ENCODE measurements around the gene CCL3. TPM values are rescaled to one million over a fixed set of nuclear protein-coding genes. Genes with fewer than 3 reads are reported as not detected.

CCL3 gene
- polyA plus RNA-seq, 1 donor from 2014 or later: not detected

DNA sequence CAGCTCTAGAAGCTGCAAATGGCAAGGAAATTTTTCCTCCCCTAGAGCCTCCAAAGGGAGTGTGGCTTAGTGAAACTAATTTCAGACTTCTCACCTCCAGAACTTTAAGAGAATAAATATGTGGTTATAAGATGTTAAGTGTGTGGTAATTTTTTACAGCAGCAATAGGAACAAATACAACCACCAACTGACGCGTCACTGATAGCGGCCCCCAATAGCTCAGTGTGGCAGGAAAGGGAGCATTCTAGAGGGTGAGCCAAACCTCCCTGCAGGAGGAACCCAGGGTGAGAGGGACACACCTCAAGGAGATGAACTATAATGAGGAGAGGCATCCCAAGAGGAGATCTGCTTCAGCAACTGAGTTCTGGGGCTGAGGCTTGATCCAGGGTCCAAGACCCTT, 17.7 kb upstream of the CCL3 start:
- H3K79me2 ChIP-seq (replicated peaks; ENCODE audit: insufficient read depth, low read length): no peaks in the 10 kb centered on the region
- H3K9me2 ChIP-seq (ENCODE audit: insufficient read depth, low read length): no peaks in the 10 kb centered on the region
- no peak overlapping the region for H3K9ac ChIP-seq (ENCODE audit: low read length)
- H3K27me3 ChIP-seq (ENCODE audit: insufficient read depth, low read depth, low read length): no peaks in the 10 kb centered on the region
- H3F3A ChIP-seq (ENCODE audit: insufficient read depth, low read length, poor library complexity, severe bottlenecking): no peaks in the 10 kb centered on the region
- no peak overlapping the region for H3K27ac ChIP-seq (ENCODE audit: low read length)
- no peak overlapping the region for H2AFZ ChIP-seq (ENCODE audit: low read depth, low read length)
- no peak for TF ChIP-seq MXI1 (conservative IDR thresholded peaks at IDR 0.05; ENCODE audit: poor library complexity, severe bottlenecking)
- TF ChIP-seq POLR2AphosphoS5 (IDR thresholded peaks at IDR 0.05): no peak
- TF ChIP-seq EZH2 (IDR thresholded peaks at IDR 0.05; ENCODE audit: borderline replicate concordance, insufficient read depth, low read length, poor library complexity, severe bottlenecking): no peak
- TF ChIP-seq EP300 (conservative IDR thresholded peaks at IDR 0.05; ENCODE audit: poor library complexity, severe bottlenecking): no peak
- TF ChIP-seq RAD21 (conservative IDR thresholded peaks at IDR 0.05): no peak
- TF ChIP-seq, protein P1, sequence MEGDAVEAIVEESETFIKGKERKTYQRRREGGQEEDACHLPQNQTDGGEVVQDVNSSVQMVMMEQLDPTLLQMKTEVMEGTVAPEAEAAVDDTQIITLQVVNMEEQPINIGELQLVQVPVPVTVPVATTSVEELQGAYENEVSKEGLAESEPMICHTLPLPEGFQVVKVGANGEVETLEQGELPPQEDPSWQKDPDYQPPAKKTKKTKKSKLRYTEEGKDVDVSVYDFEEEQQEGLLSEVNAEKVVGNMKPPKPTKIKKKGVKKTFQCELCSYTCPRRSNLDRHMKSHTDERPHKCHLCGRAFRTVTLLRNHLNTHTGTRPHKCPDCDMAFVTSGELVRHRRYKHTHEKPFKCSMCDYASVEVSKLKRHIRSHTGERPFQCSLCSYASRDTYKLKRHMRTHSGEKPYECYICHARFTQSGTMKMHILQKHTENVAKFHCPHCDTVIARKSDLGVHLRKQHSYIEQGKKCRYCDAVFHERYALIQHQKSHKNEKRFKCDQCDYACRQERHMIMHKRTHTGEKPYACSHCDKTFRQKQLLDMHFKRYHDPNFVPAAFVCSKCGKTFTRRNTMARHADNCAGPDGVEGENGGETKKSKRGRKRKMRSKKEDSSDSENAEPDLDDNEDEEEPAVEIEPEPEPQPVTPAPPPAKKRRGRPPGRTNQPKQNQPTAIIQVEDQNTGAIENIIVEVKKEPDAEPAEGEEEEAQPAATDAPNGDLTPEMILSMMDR (IDR thresholded peaks at IDR 0.05; ENCODE audit: poor library complexity, severe bottlenecking): no peak
- TF ChIP-seq TAF1 (IDR thresholded peaks at IDR 0.05; ENCODE audit: low read depth): no peak
- TF ChIP-seq SMC3 (conservative IDR thresholded peaks at IDR 0.05; ENCODE audit: poor library complexity): no peak
- no peak overlapping the region for H3K4me2 ChIP-seq (ENCODE audit: low read length)
- H3K9me3 ChIP-seq (ENCODE audit: low read length): no peaks in the 10 kb centered on the region
- no peak overlapping the region for H3K4me3 ChIP-seq (ENCODE audit: low read length)
- H4K20me1 ChIP-seq (ENCODE audit: insufficient read depth): no peaks in the 10 kb centered on the region
- H3K36me3 ChIP-seq (ENCODE audit: insufficient read depth, low read length): no peaks in the 10 kb centered on the region

DNA sequence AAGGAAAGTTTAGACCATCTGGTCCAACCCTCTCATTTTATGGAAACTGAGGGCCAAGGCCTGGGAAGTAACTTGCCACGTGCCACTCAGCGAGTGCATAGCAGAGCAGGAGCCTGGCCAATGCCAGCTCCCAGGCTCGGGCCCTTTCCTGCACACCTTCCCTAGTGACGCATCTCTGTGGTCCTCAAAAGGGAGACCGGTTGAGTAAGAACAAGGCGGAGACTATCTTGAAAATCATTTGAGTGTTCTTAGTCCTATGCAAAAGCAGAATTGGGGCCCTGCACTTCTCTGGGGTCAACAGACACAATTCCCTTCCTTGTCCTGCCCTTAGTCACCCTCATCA, 16.5 kb upstream of the CCL3 start:
- Histone ChIP-seq H3F3A (ENCODE audit: insufficient read depth, low read length, poor library complexity, severe bottlenecking) (no peaks in the 10 kb centered on the region), H4K20me1 (ENCODE audit: insufficient read depth) (no peaks in the 10 kb centered on the region), H3K79me2 (replicated peaks; ENCODE audit: insufficient read depth, low read length) (no peaks in the 10 kb centered on the region), H3K4me3 (ENCODE audit: low read length) (no peak overlapping the region), H3K4me2 (ENCODE audit: low read length) (no peak overlapping the region), H3K9ac (ENCODE audit: low read length) (no peak overlapping the region), H3K27ac (ENCODE audit: low read length) (no peak overlapping the region), H3K27me3 (ENCODE audit: insufficient read depth, low read depth, low read length) (no peaks in the 10 kb centered on the region), H3K9me2 (ENCODE audit: insufficient read depth, low read length) (no peaks in the 10 kb centered on the region), H3K36me3 (ENCODE audit: insufficient read depth, low read length) (no peaks in the 10 kb centered on the region), H3K9me3 (ENCODE audit: low read length) (no peaks in the 10 kb centered on the region), H2AFZ (ENCODE audit: low read depth, low read length) (no peak overlapping the region)
- TF ChIP-seq POLR2AphosphoS5 (IDR thresholded peaks at IDR 0.05): no peak
- no peak for TF ChIP-seq SMC3 (conservative IDR thresholded peaks at IDR 0.05; ENCODE audit: poor library complexity)
- TF ChIP-seq TAF1 (IDR thresholded peaks at IDR 0.05; ENCODE audit: low read depth): no peak
- TF ChIP-seq EZH2 (IDR thresholded peaks at IDR 0.05; ENCODE audit: borderline replicate concordance, insufficient read depth, low read length, poor library complexity, severe bottlenecking): no peak
- TF ChIP-seq RAD21 (conservative IDR thresholded peaks at IDR 0.05): no peak
- TF ChIP-seq, protein P2, sequence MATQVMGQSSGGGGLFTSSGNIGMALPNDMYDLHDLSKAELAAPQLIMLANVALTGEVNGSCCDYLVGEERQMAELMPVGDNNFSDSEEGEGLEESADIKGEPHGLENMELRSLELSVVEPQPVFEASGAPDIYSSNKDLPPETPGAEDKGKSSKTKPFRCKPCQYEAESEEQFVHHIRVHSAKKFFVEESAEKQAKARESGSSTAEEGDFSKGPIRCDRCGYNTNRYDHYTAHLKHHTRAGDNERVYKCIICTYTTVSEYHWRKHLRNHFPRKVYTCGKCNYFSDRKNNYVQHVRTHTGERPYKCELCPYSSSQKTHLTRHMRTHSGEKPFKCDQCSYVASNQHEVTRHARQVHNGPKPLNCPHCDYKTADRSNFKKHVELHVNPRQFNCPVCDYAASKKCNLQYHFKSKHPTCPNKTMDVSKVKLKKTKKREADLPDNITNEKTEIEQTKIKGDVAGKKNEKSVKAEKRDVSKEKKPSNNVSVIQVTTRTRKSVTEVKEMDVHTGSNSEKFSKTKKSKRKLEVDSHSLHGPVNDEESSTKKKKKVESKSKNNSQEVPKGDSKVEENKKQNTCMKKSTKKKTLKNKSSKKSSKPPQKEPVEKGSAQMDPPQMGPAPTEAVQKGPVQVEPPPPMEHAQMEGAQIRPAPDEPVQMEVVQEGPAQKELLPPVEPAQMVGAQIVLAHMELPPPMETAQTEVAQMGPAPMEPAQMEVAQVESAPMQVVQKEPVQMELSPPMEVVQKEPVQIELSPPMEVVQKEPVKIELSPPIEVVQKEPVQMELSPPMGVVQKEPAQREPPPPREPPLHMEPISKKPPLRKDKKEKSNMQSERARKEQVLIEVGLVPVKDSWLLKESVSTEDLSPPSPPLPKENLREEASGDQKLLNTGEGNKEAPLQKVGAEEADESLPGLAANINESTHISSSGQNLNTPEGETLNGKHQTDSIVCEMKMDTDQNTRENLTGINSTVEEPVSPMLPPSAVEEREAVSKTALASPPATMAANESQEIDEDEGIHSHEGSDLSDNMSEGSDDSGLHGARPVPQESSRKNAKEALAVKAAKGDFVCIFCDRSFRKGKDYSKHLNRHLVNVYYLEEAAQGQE (IDR thresholded peaks at IDR 0.05; ENCODE audit: borderline replicate concordance): no peak
- TF ChIP-seq EP300 (conservative IDR thresholded peaks at IDR 0.05; ENCODE audit: poor library complexity, severe bottlenecking): no peak
- TF ChIP-seq MXI1 (conservative IDR thresholded peaks at IDR 0.05; ENCODE audit: poor library complexity, severe bottlenecking): no peak
- TF ChIP-seq, protein P1 (IDR thresholded peaks at IDR 0.05; ENCODE audit: poor library complexity, severe bottlenecking): no peak

Measured in neural cell (in vitro differentiated cells).